Activated T-cell treated with anti-CD3 and anti-CD28 coated beads, Interleukin-2, amount 50 U/mL, for 4 hours (primary cell): ENCODE data around the gene NIN. TPM values are rescaled to one million over a fixed set of nuclear protein-coding genes. Genes with fewer than 3 reads are reported as not detected.
"Not testable (repeated sequence)": the region's sequence is repeated elsewhere in the genome, so short reads cannot be mapped to it uniquely, and the experiment has no call there.

Experiments
- ATAC-seq, 2 donors: fragments of 200-7000 bp; cut with Tn5 transposase; one replicate each; pipeline ENCODE4 v1.10.0; 2021
- DNase-seq: peaks from one replicate; pipeline ENCODE4 v3.0.0-alpha.2; 2020
- H3K27me3 Mint-ChIP-seq: one replicate; pipeline ENCODE4 v1.8.0; 2021; ENCODE audit warnings: low read depth, mixed read lengths
- H3K36me3 Mint-ChIP-seq: one replicate; pipeline ENCODE4 v1.8.0; 2022; ENCODE audit warnings: mixed read lengths; ENCODE audit not compliant: insufficient read depth
- H3K4me1 Mint-ChIP-seq: one replicate; pipeline ENCODE4 v1.8.0; 2021; ENCODE audit warnings: low read depth, mixed read lengths
- H3K4me3 Mint-ChIP-seq: one replicate; pipeline ENCODE4 v1.8.0; 2021; ENCODE audit warnings: mild to moderate bottlenecking, moderate library complexity, mixed read lengths
- H3K9me3 Mint-ChIP-seq: one replicate; pipeline ENCODE4 v1.8.0; 2021; ENCODE audit warnings: mixed read lengths
- total RNA-seq, 3 donors: library from RNA; stranded (reverse); gene quantifications; one replicate each; pipeline ENCODE4 v1.2.1, GENCODE V29; 2021

NIN gene
- total RNA-seq, 3 donors from 2014 or later, result 43.9 to 50.2 (median 46.5) TPM

DNA sequence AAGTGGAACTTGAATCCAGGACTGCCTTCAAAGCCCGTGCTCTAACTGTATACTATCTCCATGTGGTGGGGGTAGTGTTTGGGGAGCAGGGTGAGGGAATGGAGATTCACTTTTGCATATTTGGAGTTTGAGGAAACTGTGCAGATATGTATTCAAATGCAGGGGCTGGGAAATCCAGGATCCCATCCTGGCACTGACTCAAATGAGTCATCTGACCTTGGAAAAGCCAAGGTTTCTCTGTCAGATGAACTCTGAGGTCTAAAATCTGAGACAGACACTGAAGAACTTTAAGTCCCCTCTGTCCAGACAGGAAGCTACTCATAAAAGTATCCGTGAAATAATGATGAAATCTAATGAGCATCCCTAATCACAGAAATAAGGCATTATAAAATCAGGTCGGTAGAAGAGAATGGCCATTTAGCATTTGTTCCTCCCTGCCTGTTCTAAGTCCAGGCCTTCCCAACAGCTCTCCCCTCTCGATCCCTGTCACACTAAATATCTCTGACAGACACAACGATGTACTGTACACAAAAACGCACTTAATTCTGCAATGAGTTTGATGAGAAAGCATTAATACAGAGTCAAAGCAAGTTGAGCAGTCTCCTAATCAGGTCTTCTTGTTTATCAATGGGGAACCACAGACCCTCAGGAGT is 14.4 kb downstream of the NIN start:
- Mint-ChIP-seq H3K36me3 (peaks cover 22% of the 10 kb centered on the region), H3K4me1 (peaks cover 78% of the 10 kb centered on the region), H3K9me3 (peaks cover 6% of the 10 kb centered on the region), H3K4me3 (no peak overlapping the region), H3K27me3 (no peaks in the 10 kb centered on the region)
- DNase-seq (no peak), ATAC-seq (no peak)

DNA sequence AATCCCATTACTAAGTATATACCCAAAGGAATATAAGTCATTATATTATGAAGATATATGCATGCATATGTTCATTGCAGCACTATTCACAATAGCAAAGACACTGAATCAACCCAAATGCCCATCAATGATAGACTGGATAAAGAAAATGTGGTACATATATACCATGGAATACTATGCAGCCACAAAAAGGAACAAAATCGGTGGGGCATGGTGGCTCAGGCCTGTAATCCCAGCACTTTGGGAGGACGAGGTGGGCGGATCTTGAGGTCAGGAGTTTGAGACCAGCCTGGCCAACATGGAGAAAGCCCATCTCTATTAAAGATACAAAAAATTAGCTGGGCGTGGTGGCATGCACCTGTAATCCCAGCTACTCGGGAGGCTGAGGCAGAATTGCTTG is 15.4 kb downstream of the NIN start:
- Mint-ChIP-seq H3K4me1 (peaks cover 69% of the 10 kb centered on the region), H3K36me3 (peaks cover 21% of the 10 kb centered on the region)
- H3K27me3 Mint-ChIP-seq, ATAC-seq, H3K9me3 Mint-ChIP-seq, H3K4me3 Mint-ChIP-seq, DNase-seq: not testable (repeated sequence)

DNA sequence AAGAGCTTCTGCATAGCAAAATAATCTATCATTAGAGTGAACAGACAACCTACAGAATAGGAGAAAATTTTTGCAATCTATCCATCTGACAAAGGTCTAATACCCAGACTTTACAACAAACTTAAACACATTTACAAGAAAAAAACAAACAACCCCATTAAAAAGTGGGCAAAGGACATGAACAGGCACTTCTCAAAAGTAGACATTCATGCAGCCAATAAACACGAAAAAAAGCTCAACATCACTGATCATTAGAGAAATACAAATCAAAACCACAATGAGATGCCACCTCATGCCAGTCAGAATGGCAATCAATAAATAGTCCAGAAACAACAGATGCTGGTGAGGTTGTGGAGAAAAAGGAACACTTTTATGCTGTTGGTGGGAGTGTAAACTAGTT is 15.9 kb downstream of the NIN start:
- Mint-ChIP-seq H3K36me3 (peaks cover 19% of the 10 kb centered on the region), H3K4me1 (peaks cover 64% of the 10 kb centered on the region)
- not testable (repeated sequence) for H3K4me3 Mint-ChIP-seq, H3K9me3 Mint-ChIP-seq, H3K27me3 Mint-ChIP-seq, ATAC-seq, DNase-seq

DNA sequence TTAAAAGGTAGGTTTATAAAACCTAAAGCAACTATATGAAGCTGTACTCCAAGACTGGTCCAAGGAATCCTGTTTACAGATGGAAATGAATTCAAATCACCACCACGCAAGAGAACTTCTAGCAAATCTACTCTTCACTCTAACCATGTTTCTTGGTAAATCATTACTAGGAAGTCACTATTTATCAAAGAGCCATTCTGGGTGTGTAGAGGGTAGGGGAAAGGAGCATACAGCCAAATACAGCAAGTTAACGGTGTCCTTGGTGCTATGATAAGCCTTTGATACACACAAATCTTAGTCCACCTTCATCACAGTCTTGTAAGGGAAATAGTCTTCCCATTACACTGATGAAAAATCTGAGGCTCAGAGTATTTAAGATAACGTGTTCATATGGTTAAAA is 16.8 kb downstream of the NIN start:
- no peak overlapping the region for H3K4me3 Mint-ChIP-seq
- H3K36me3 Mint-ChIP-seq, result peaks cover 14% of the 10 kb centered on the region
- ATAC-seq, result no peak
- H3K9me3 Mint-ChIP-seq, result peaks cover 6% of the 10 kb centered on the region
- H3K4me1 Mint-ChIP-seq, result peaks cover 62% of the 10 kb centered on the region
- DNase-seq, result no peak
- no peaks in the 10 kb centered on the region for H3K27me3 Mint-ChIP-seq

- Mint-ChIP-seq H3K9me3 (peaks cover 6% of the 10 kb centered on the region), H3K4me3 (peak overlapping the region; percentile 69), H3K36me3 (peaks cover 14% of the 10 kb centered on the region), H3K27me3 (no peaks in the 10 kb centered on the region), H3K4me1 (peaks cover 56% of the 10 kb centered on the region)
- ATAC-seq (peak; percentile 62 to 78), DNase-seq (no peak)
Measured at GRCh38 chr14:50813544-50813863, 17.5 kb downstream of the NIN start.

GRCh38 chr14:50812856-50813543 is 18.0 kb downstream of the NIN start:
- Mint-ChIP-seq H3K4me3 (peak overlapping the region; percentile 69), H3K27me3 (no peaks in the 10 kb centered on the region), H3K4me1 (peaks cover 53% of the 10 kb centered on the region), H3K36me3 (peaks cover 12% of the 10 kb centered on the region), H3K9me3 (peaks cover 6% of the 10 kb centered on the region)
- DNase-seq (no peak), ATAC-seq (peak; percentile 49 to 64)

DNA sequence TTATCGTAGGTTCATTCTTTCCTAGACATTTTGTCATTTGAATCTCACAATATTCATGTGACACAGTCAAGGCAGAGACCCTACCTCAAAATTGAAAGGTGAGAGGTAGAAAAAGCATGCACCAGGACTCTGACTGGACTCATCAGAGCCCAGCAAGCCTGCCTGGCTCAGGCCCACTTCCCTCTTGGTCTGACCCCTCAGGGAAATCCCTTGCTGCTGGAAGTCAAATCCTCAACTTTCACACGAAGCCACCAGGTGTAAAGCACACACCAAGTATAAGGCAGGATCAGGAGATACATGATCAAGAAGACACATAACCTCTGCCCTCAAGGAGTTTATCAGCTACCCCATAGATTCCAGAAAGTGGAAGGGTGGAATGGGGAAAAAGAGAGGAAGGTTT is 18.8 kb downstream of the NIN start:
- Mint-ChIP-seq H3K9me3 (peaks cover 6% of the 10 kb centered on the region), H3K27me3 (no peaks in the 10 kb centered on the region), H3K4me3 (peak overlapping the region; percentile 29), H3K4me1 (peaks cover 56% of the 10 kb centered on the region), H3K36me3 (peaks cover 12% of the 10 kb centered on the region)
- ATAC-seq (no peak), DNase-seq (no peak)

DNA sequence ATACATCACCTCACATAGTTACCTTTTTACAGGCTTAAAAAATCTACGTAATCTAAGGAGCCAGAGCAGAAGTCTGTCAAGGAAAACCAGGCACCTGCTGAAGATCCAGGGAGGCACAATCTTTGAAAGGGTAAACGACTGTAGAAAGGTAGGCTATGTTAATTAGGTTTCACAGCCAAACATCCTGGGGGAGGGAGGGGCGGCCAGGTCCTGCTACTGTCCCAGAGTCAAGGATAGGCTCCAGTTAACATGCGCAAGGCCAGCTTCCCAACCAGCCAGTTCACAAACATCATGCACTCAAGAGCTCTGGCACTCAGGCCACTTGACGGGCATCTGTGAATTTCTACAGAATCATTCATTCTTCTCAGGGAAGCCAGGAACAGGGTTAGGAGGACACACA is 22.9 kb downstream of the NIN start:
- H3K27me3 Mint-ChIP-seq, result no peaks in the 10 kb centered on the region
- no peak overlapping the region for H3K4me3 Mint-ChIP-seq
- H3K9me3 Mint-ChIP-seq, result no peaks in the 10 kb centered on the region
- no peak for DNase-seq
- no peak for ATAC-seq
- H3K4me1 Mint-ChIP-seq, result peaks cover 29% of the 10 kb centered on the region
- H3K36me3 Mint-ChIP-seq, result peaks cover 17% of the 10 kb centered on the region

DNA sequence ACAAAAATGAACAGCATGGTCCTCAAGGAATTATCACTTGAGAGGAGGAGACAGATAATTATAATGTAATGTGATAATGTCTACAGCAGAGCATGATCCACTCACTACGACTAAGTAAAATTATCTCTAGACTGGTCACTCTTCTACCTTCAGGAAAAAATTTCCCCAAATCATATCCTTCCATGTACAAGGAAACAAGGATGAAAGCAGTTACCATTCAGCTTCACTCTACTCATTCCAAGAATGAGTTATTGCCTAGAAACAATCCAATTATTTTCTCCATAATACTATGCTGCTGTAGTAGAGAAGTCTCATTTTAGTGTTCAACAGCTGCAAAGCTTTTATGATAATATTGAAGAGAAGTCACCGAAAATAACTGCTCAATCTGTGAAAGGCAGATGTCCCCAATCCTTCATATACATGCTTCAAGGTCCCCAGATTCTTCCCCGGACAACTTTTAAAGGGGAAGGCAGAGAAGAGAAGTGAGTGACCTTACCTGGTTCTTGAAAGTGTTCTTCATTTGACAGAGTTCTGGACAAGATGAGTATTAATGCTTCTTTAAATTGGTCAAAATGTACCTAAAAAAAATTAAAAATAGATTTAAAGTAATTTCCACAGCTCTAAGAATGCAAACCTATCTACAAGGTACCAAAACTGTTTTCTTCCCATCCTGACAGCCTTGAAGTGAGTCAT is 24.6 kb downstream of the NIN start:
- Mint-ChIP-seq H3K4me1 (peaks cover 15% of the 10 kb centered on the region), H3K4me3 (no peak overlapping the region), H3K27me3 (no peaks in the 10 kb centered on the region), H3K36me3 (peaks cover 17% of the 10 kb centered on the region), H3K9me3 (no peaks in the 10 kb centered on the region)
- DNase-seq (no peak), ATAC-seq (no peak)

- H3K4me1 Mint-ChIP-seq, result peaks cover 15% of the 10 kb centered on the region
- H3K9me3 Mint-ChIP-seq, result no peaks in the 10 kb centered on the region
- no peaks in the 10 kb centered on the region for H3K27me3 Mint-ChIP-seq
- DNase-seq (no peak), ATAC-seq (no peak)
- peaks cover 17% of the 10 kb centered on the region for H3K36me3 Mint-ChIP-seq
- H3K4me3 Mint-ChIP-seq, result no peak overlapping the region
Measured at GRCh38 chr14:50805396-50805795, 25.6 kb downstream of the NIN start.

DNA sequence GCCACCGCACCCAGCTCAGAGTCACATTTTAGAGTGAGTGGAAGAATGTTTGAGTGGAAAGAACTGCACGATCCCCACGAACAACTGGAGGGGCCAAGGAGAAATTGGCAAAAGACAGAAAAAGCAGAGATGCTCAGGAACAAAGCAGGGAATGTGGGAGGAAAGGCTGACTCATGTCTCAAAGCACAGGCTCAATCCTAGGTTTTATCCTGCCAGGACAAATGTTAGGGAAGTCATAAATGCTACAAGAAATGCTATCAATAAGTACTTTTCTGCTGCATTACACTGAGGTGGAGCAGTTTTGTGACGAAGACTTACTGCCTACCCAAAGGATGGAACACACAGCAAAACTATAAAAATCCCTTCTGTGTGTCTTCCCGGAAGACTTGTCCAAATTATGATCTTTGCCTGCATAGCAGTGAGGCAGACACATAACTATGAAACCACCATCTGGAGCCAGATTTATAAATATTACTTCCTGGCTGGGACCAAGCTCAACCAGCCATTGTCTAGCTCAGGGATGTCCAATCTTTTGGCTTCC is 26.7 kb downstream of the NIN start:
- Mint-ChIP-seq H3K27me3 (no peaks in the 10 kb centered on the region), H3K4me1 (peaks cover 9% of the 10 kb centered on the region), H3K4me3 (no peak overlapping the region), H3K36me3 (peaks cover 21% of the 10 kb centered on the region), H3K9me3 (no peaks in the 10 kb centered on the region)
- ATAC-seq (no peak), DNase-seq (no peak)

DNA sequence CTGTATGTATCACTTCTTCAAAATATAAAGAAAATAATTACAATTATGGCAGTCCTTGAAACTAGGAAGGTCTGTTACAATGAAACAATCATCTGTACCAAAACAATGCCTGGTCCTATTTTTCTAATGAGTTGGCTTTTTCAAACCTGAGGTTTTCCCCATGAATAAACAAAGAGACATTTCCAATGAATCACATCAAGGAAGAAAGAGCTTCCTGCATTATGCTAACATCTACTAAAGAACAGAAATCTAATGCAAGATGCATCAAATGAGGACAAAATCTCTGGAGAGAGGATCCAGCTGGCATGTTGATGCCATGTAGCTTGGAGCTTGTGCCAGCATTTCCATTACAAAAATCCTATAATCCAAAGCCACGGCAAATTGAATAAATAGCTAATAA is 29.3 kb downstream of the NIN start:
- H3K27me3 Mint-ChIP-seq, result no peaks in the 10 kb centered on the region
- peaks cover 15% of the 10 kb centered on the region for H3K4me1 Mint-ChIP-seq
- DNase-seq (no peak), ATAC-seq (no peak)
- H3K36me3 Mint-ChIP-seq, result peaks cover 21% of the 10 kb centered on the region
- H3K9me3 Mint-ChIP-seq, result no peaks in the 10 kb centered on the region
- no peak overlapping the region for H3K4me3 Mint-ChIP-seq

GRCh38 chr14:50800032-50800431 is 30.9 kb downstream of the NIN start:
- no peaks in the 10 kb centered on the region for H3K9me3 Mint-ChIP-seq
- ATAC-seq, result no peak
- no peaks in the 10 kb centered on the region for H3K27me3 Mint-ChIP-seq
- H3K4me3 Mint-ChIP-seq, result no peak overlapping the region
- no peak for DNase-seq
- peaks cover 27% of the 10 kb centered on the region for H3K4me1 Mint-ChIP-seq
- H3K36me3 Mint-ChIP-seq, result peaks cover 20% of the 10 kb centered on the region

DNA sequence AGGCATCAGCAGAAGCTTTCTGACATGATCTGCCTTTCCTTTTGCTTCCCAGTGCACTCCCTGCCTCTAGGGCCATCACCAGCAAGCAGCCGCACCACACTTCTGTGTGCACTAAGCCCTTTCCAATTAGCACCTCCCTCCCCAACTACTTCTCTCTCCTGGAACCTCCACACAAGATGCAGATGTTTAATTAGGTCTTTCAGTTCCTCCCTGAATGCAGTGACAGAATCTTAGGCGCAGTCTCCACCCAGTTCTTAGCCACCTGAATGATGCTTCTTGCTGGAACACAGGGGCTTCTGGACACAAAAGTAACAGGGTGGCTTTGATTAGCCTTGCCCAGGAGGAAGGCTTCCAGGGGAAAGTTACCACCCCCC is 32.9 kb downstream of the NIN start:
- ATAC-seq (no peak), DNase-seq (no peak)
- peaks cover 42% of the 10 kb centered on the region for H3K4me1 Mint-ChIP-seq
- H3K36me3 Mint-ChIP-seq, result peaks cover 17% of the 10 kb centered on the region
- no peaks in the 10 kb centered on the region for H3K9me3 Mint-ChIP-seq
- H3K27me3 Mint-ChIP-seq, result no peaks in the 10 kb centered on the region
- H3K4me3 Mint-ChIP-seq, result no peak overlapping the region
